GM23338 (cell line): ENCODE results near the gene SCLT1. TPM values are rescaled to one million over a fixed set of nuclear protein-coding genes. Genes with fewer than 3 reads are reported as not detected.
A peak's percentile ranks its signal among the peaks of the same experiment; 100 is the strongest.

Experiments
- ATAC-seq: fragments of 200-7000 bp; cut with Tn5 transposase; 3 replicates; pipeline ENCODE4 v1.9.1; 2020
- DNase-seq: peaks from one replicate; pipeline ENCODE4 v3.0.0-alpha.2; 2015; ENCODE audit warnings: low spot score
- H2AFZ ChIP-seq: fragments of 200-600 bp; sonication (generic); 2 replicates; pipeline ENCODE4 v1.8.0; 2016; ENCODE audit warnings: antibody characterized with exemption, mild to moderate bottlenecking, moderate library complexity
- H3F3A ChIP-seq: fragments of 200-600 bp; sonication (generic); replicated peaks from 2 replicates; pipeline ENCODE4 v1.8.0; 2017; ENCODE audit warnings: antibody characterized with exemption, mixed run types, low read depth
- H3K27ac ChIP-seq: fragments of 200-600 bp; sonication (generic); 2 replicates; pipeline ENCODE4 v1.6.1; 2016; ENCODE audit warnings: low read depth
- H3K27me3 ChIP-seq: fragments of 200-600 bp; sonication (generic); 2 replicates; pipeline ENCODE4 v1.8.0; 2016; ENCODE audit warnings: mild to moderate bottlenecking, mixed run types, moderate library complexity; ENCODE audit not compliant: insufficient read depth
- H3K36me3 ChIP-seq: fragments of 200-600 bp; sonication (generic); 2 replicates; pipeline ENCODE4 v1.8.0; 2016; ENCODE audit warnings: mild to moderate bottlenecking; ENCODE audit not compliant: insufficient read depth
- H3K4me1 ChIP-seq: fragments of 200-600 bp; sonication (generic); 2 replicates; pipeline ENCODE4 v1.8.0; 2016; ENCODE audit warnings: mild to moderate bottlenecking, moderate library complexity; ENCODE audit not compliant: insufficient read depth
- H3K4me2 ChIP-seq: fragments of 200-600 bp; sonication (generic); 2 replicates; pipeline ENCODE4 v1.7.1; 2017; ENCODE audit warnings: mixed run types
- H3K4me3 ChIP-seq: fragments of 200-600 bp; sonication (generic); 2 replicates; pipeline ENCODE4 v1.6.1; 2016; ENCODE audit warnings: mixed run types
- H3K79me2 ChIP-seq: fragments of 200-600 bp; sonication (generic); replicated peaks from 2 replicates; pipeline ENCODE4 v1.8.0; 2017; ENCODE audit warnings: mild to moderate bottlenecking; ENCODE audit not compliant: insufficient read depth
- H3K9me2 ChIP-seq: fragments of 200-600 bp; sonication (generic); 2 replicates; pipeline ENCODE4 v1.8.0; 2017; ENCODE audit not compliant: insufficient read depth
- H4K20me1 ChIP-seq: fragments of 200-600 bp; sonication (generic); replicated peaks from 2 replicates; pipeline ENCODE4 v1.8.0; 2017; ENCODE audit warnings: mild to moderate bottlenecking; ENCODE audit not compliant: insufficient read depth
- H3K27ac Mint-ChIP-seq: 2 replicates; pipeline ENCODE4 v1.8.0; 2020; ENCODE audit warnings: inconsistent platforms, mild to moderate bottlenecking, moderate library complexity, mixed read lengths
- H3K27me3 Mint-ChIP-seq: 3 replicates; pipeline ENCODE4 v1.8.0; 2022; ENCODE audit warnings: low read depth, mild to moderate bottlenecking, moderate library complexity, mixed read lengths, inconsistent platforms; ENCODE audit not compliant: insufficient read depth, poor library complexity
- H3K36me3 Mint-ChIP-seq: 3 replicates; pipeline ENCODE4 v1.8.0; 2021; ENCODE audit warnings: low read depth, mild to moderate bottlenecking, inconsistent platforms, moderate library complexity, mixed read lengths
- H3K4me1 Mint-ChIP-seq: 3 replicates; pipeline ENCODE4 v1.8.0; 2020; ENCODE audit warnings: mild to moderate bottlenecking, inconsistent platforms, mixed read lengths
- H3K4me3 Mint-ChIP-seq: 3 replicates; pipeline ENCODE4 v1.8.0; 2021; ENCODE audit warnings: moderate library complexity, mild to moderate bottlenecking, inconsistent platforms, mixed read lengths
- H3K9me3 Mint-ChIP-seq: 3 replicates; pipeline ENCODE4 v1.8.0; 2020; ENCODE audit warnings: moderate library complexity, mild to moderate bottlenecking, inconsistent platforms, mixed read lengths
- CREB1 ChIP-seq: fragments of 250-450 bp; sonication (Bioruptor Pico); IDR thresholded peaks from 2 replicates; pipeline ENCODE4 v1.5.0; 2020; ENCODE audit warnings: low read depth, mild to moderate bottlenecking, moderate library complexity
- CTCF ChIP-seq, 2 experiments: fragments of 200-600 bp in 1 of 2; sonication (generic) in 1 of 2; conservative IDR thresholded peaks; 2 replicates each; pipeline versions ENCODE4 v1.5.1 to v1.6.1; 2016 to 2017; ENCODE audit warnings: antibody characterized with exemption in 2 of 2, low read depth in 2 of 2, mild to moderate bottlenecking in 2 of 2, moderate library complexity in 1 of 2
- EZH2 ChIP-seq: fragments of 200-600 bp; sonication (generic); IDR thresholded peaks from one replicate; pipeline ENCODE4 v1.8.0; 2017; ENCODE audit warnings: antibody characterized with exemption, mild to moderate bottlenecking, low read depth; ENCODE audit not compliant: unreplicated experiment
- EZH2phosphoT487 ChIP-seq: fragments of 200-600 bp; sonication (generic); IDR thresholded peaks from one replicate; pipeline ENCODE4 v1.8.1; 2018; ENCODE audit warnings: antibody characterized with exemption; ENCODE audit not compliant: unreplicated experiment
- JUNB ChIP-seq: IDR thresholded peaks from one replicate; pipeline ENCODE4 v1.6.1; 2016; ENCODE audit warnings: antibody characterized with exemption; ENCODE audit not compliant: unreplicated experiment
- ZNF114 ChIP-seq: fragments of 250-450 bp; sonication (Bioruptor Pico); IDR thresholded peaks from 2 replicates; pipeline ENCODE4 v1.5.0; 2020; ENCODE audit warnings: mild to moderate bottlenecking, moderate library complexity
- ZNF331 ChIP-seq: fragments of 250-450 bp; sonication (Bioruptor Pico); IDR thresholded peaks from 2 replicates; pipeline ENCODE4 v1.5.0; 2020; ENCODE audit warnings: low read depth, mild to moderate bottlenecking, moderate library complexity
- polyA plus RNA-seq: library from polyadenylated mRNA; unstranded; fragments of >200 nt; fragmentation: Nextera tagmentation; extraction: Ambion mirVana; gene quantifications from 2 replicates; pipeline ENCODE4 v1.2.1, GENCODE V29; 2016
- total RNA-seq: library from RNA; depleted of rRNA; stranded (reverse); fragments of >200 nt; shearing (Covaris generic); gene quantifications from 2 replicates; pipeline ENCODE4 v1.2.3, GENCODE V29; 2014

The SCLT1 gene
- total and polyA plus RNA-seq, 2 experiments from 2014 or later, result 18.5 to 18.9 TPM

- Histone ChIP-seq H2AFZ (no peak overlapping the region), H3K36me3 (no peaks in the 10 kb centered on the region), H3K4me3 (no peak overlapping the region), H4K20me1 (no peaks in the 10 kb centered on the region), H3K4me1 (no peaks in the 10 kb centered on the region), H3K4me2 (no peak overlapping the region), H3K27me3 (no peaks in the 10 kb centered on the region), H3F3A (no peaks in the 10 kb centered on the region), H3K9me2 (no peaks in the 10 kb centered on the region), H3K27ac (no peak overlapping the region), H3K79me2 (no peaks in the 10 kb centered on the region)
- no peak overlapping the region for H3K4me3 Mint-ChIP-seq
- H3K27ac Mint-ChIP-seq, result no peak overlapping the region
- H3K4me1 Mint-ChIP-seq, result no peaks in the 10 kb centered on the region
- H3K9me3 Mint-ChIP-seq, result no peaks in the 10 kb centered on the region
- DNase-seq, result no peak
- TF ChIP-seq CREB1 (CRISPR knock-in tag) (no peak), EZH2 (no peak)
- no peaks in the 10 kb centered on the region for H3K27me3 Mint-ChIP-seq
- ATAC-seq, result no peak
- H3K36me3 Mint-ChIP-seq, result no peaks in the 10 kb centered on the region
Observed at GRCh38 chr4:128915544-128915943, 177.8 kb downstream of the SCLT1 start.

- Histone ChIP-seq H3K4me1 (no peaks in the 10 kb centered on the region), H3K9me2 (no peaks in the 10 kb centered on the region), H4K20me1 (no peaks in the 10 kb centered on the region), H3K4me2 (no peak overlapping the region), H3K27ac (no peak overlapping the region), H3K4me3 (no peak overlapping the region), H3K36me3 (no peaks in the 10 kb centered on the region), H3K79me2 (no peaks in the 10 kb centered on the region), H3F3A (no peaks in the 10 kb centered on the region), H2AFZ (no peak overlapping the region), H3K27me3 (no peaks in the 10 kb centered on the region)
- Mint-ChIP-seq H3K27me3 (no peaks in the 10 kb centered on the region), H3K36me3 (no peaks in the 10 kb centered on the region), H3K9me3 (no peaks in the 10 kb centered on the region), H3K4me3 (no peak overlapping the region), H3K4me1 (no peaks in the 10 kb centered on the region), H3K27ac (peak overlapping the region; percentile 29; the same call in 1 of the 2 replicates)
- no peak for TF ChIP-seq CTCF (conservative IDR thresholded peaks at IDR 0.05; ENCODE audit: low read depth in 2 of 2)
- no peak for TF ChIP-seq ZNF114 (CRISPR knock-in tag)
- no peak for DNase-seq
- no peak for ATAC-seq
Observed at GRCh38 chr4:128913228-128913627, 180.1 kb downstream of the SCLT1 start.

DNA sequence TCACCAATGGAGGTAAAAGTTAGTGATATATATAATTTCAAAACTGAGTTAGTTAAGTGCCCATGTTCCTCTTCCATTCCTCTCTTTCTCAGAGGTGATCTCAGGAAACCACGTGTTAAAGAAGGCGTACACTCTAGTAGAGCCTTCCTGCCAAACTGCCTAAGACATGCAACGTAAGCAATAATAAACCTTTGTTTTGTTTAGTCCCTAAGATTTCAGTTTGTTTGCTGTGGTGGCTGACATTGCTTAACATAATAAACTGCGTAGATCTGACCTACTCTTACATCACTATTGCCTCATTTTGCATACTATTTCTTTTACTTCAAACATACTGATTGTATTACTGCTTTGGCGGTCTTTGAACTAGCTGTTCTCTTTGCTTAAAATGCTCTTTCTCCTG is 184.6 kb downstream of the SCLT1 start:
- Histone ChIP-seq H3K9me2 (no peaks in the 10 kb centered on the region), H3K27ac (no peak overlapping the region), H3K27me3 (no peaks in the 10 kb centered on the region), H3F3A (no peaks in the 10 kb centered on the region), H3K36me3 (no peaks in the 10 kb centered on the region), H2AFZ (no peak overlapping the region), H3K4me3 (no peak overlapping the region), H3K79me2 (no peaks in the 10 kb centered on the region), H3K4me2 (no peak overlapping the region), H4K20me1 (no peaks in the 10 kb centered on the region), H3K4me1 (no peaks in the 10 kb centered on the region)
- H3K27ac Mint-ChIP-seq, result no peak overlapping the region
- ATAC-seq (no peak), DNase-seq (no peak)
- H3K36me3 Mint-ChIP-seq, result no peaks in the 10 kb centered on the region
- TF ChIP-seq JUNB, result no peak
- no peak for TF ChIP-seq EZH2phosphoT487
- no peak for TF ChIP-seq ZNF114 (CRISPR knock-in tag)
- no peak for TF ChIP-seq ZNF331 (CRISPR knock-in tag)
- H3K27me3 Mint-ChIP-seq, result no peaks in the 10 kb centered on the region
- H3K4me1 Mint-ChIP-seq, result no peaks in the 10 kb centered on the region; the same call in 2 of the 3 replicates
- no peak overlapping the region for H3K4me3 Mint-ChIP-seq
- no peaks in the 10 kb centered on the region for H3K9me3 Mint-ChIP-seq
